H9 (cell line): ENCODE results near the gene RELB. TPM values are rescaled to one million over a fixed set of nuclear protein-coding genes. Genes with fewer than 3 reads are reported as not detected.

ENCODE experiments used
- DNase-seq: peaks from one replicate; pipeline ENCODE4 v3.0.0-alpha.2; 2017
- H2AFZ ChIP-seq: one replicate; pipeline ENCODE4 v1.6.1; 2013; ENCODE audit warnings: mild to moderate bottlenecking, low read length, control low read depth, moderate library complexity
- H2AK5ac ChIP-seq: 2 replicates; pipeline ENCODE4 v1.6.1; 2013; ENCODE audit warnings: low read length, control low read depth, mixed read lengths; ENCODE audit not compliant: insufficient read length
- H2BK120ac ChIP-seq: one replicate; pipeline ENCODE4 v1.6.1; 2013; ENCODE audit warnings: low read depth, mild to moderate bottlenecking, low read length, control low read depth, inconsistent platforms; ENCODE audit not compliant: poor library complexity, severe bottlenecking
- H2BK12ac ChIP-seq: 2 replicates; pipeline ENCODE4 v1.6.1; 2013; ENCODE audit warnings: low read length, control low read depth, mixed read lengths, low read depth; ENCODE audit not compliant: insufficient read length
- H2BK15ac ChIP-seq: 2 replicates; pipeline ENCODE4 v1.6.1; 2013; ENCODE audit warnings: low read depth, low read length, control low read depth
- H2BK20ac ChIP-seq: one replicate; pipeline ENCODE4 v1.6.1; 2013; ENCODE audit warnings: low read depth, mild to moderate bottlenecking, low read length, control low read depth, inconsistent platforms; ENCODE audit not compliant: poor library complexity, severe bottlenecking
- H2BK5ac ChIP-seq: 2 replicates; pipeline ENCODE4 v1.6.1; 2013; ENCODE audit warnings: low read length, control low read depth, mixed read lengths; ENCODE audit not compliant: insufficient read length
- H3K14ac ChIP-seq: 2 replicates; pipeline ENCODE4 v1.6.1; 2013; ENCODE audit warnings: low read length, control low read depth; ENCODE audit not compliant: insufficient read depth
- H3K18ac ChIP-seq: 2 replicates; pipeline ENCODE4 v1.6.1; 2013; ENCODE audit warnings: low read depth, mild to moderate bottlenecking, mixed read lengths, low read length, control low read depth; ENCODE audit not compliant: insufficient read length
- H3K23ac ChIP-seq: 2 replicates; pipeline ENCODE4 v1.6.1; 2013; ENCODE audit warnings: low read length, control low read depth, mixed read lengths, low read depth; ENCODE audit not compliant: insufficient read length
- H3K23me2 ChIP-seq: 2 replicates; pipeline ENCODE4 v1.6.1; 2013; ENCODE audit warnings: low read depth, mild to moderate bottlenecking, mixed read lengths, low read length, control low read depth; ENCODE audit not compliant: insufficient read length, poor library complexity, severe bottlenecking
- H3K27ac ChIP-seq: 2 replicates; pipeline ENCODE4 v1.5.1; 2013; ENCODE audit warnings: low read length, control low read depth, mixed read lengths, low read depth; ENCODE audit not compliant: insufficient read length
- H3K27me3 ChIP-seq: 2 replicates; pipeline ENCODE4 v1.6.1; 2013; ENCODE audit warnings: low read length, control low read depth, inconsistent platforms; ENCODE audit not compliant: insufficient read depth
- H3K4ac ChIP-seq: 2 replicates; pipeline ENCODE4 v1.6.1; 2013; ENCODE audit warnings: low read depth, mild to moderate bottlenecking, control low read depth, inconsistent platforms, low read length, moderate library complexity
- H3K4me1 ChIP-seq: 2 replicates; pipeline ENCODE4 v1.6.1; 2013; ENCODE audit warnings: low read length, control low read depth, inconsistent platforms; ENCODE audit not compliant: insufficient read depth
- H3K4me2 ChIP-seq: 2 replicates; pipeline ENCODE4 v1.6.1; 2013; ENCODE audit warnings: low read length, control low read depth, mixed read lengths; ENCODE audit not compliant: insufficient read length, insufficient read depth
- H3K56ac ChIP-seq: 2 replicates; pipeline ENCODE4 v1.6.1; 2013; ENCODE audit warnings: low read depth, mild to moderate bottlenecking, mixed read lengths, low read length, control low read depth; ENCODE audit not compliant: insufficient read length
- H3K79me1 ChIP-seq: 2 replicates; pipeline ENCODE4 v1.6.1; 2013; ENCODE audit warnings: low read depth, mild to moderate bottlenecking, moderate library complexity, low read length, control low read depth, inconsistent platforms; ENCODE audit not compliant: insufficient read depth, poor library complexity, severe bottlenecking
- H3K79me2 ChIP-seq: 2 replicates; pipeline ENCODE4 v1.6.1; 2013; ENCODE audit warnings: low read length, control low read depth, inconsistent platforms; ENCODE audit not compliant: insufficient read depth
- H3K9ac ChIP-seq: 2 replicates; pipeline ENCODE4 v1.6.1; 2013; ENCODE audit warnings: low read length, control low read depth, mixed read lengths; ENCODE audit not compliant: insufficient read length; ENCODE audit errors: extremely low read depth
- H3K9me3 ChIP-seq: one replicate; pipeline ENCODE4 v1.6.1; 2013; ENCODE audit warnings: low read depth, low read length, inconsistent platforms; ENCODE audit not compliant: control insufficient read depth
- H3T11ph ChIP-seq: one replicate; pipeline ENCODE4 v1.6.1; 2013; ENCODE audit warnings: mild to moderate bottlenecking, low read length, control low read depth, inconsistent platforms
- H4K20me1 ChIP-seq: one replicate; pipeline ENCODE4 v1.6.1; 2013; ENCODE audit not compliant: control insufficient read depth, insufficient read length, insufficient read depth
- H4K5ac ChIP-seq: 2 replicates; pipeline ENCODE4 v1.6.1; 2013; ENCODE audit warnings: low read depth, mild to moderate bottlenecking, mixed read lengths, low read length, control low read depth; ENCODE audit not compliant: insufficient read length
- H4K8ac ChIP-seq: replicated peaks from 2 replicates; pipeline ENCODE4 v1.6.1; 2013; ENCODE audit warnings: low read length, control low read depth, mixed read lengths, low read depth; ENCODE audit not compliant: insufficient read length
- H4K91ac ChIP-seq: 2 replicates; pipeline ENCODE4 v1.6.1; 2013; ENCODE audit warnings: low read depth, mild to moderate bottlenecking, moderate library complexity, mixed read lengths, low read length, control low read depth; ENCODE audit not compliant: insufficient read length
- H3K27ac Mint-ChIP-seq, 3 experiments: 2 replicates in 2 of 3; 3 replicates in 1 of 3; pipeline ENCODE4 v1.8.0; 2020 to 2021; ENCODE audit warnings: mixed read lengths in 3 of 3, mild to moderate bottlenecking in 1 of 3, moderate library complexity in 1 of 3
- H3K27me3 Mint-ChIP-seq: 2 replicates; pipeline ENCODE4 v1.8.0; 2021; ENCODE audit warnings: low read depth, mild to moderate bottlenecking, moderate library complexity, mixed read lengths
- H3K36me3 Mint-ChIP-seq, 3 experiments: 2 replicates in 2 of 3; 3 replicates in 1 of 3; pipeline ENCODE4 v1.8.0; 2020 to 2021; ENCODE audit warnings: low read depth in 3 of 3, mixed read lengths in 3 of 3; ENCODE audit not compliant: insufficient read depth in 1 of 3
- H3K4me1 Mint-ChIP-seq, 2 experiments: 2 replicates each; pipeline ENCODE4 v1.8.0; 2020; ENCODE audit warnings: mixed read lengths in 2 of 2
- H3K4me3 Mint-ChIP-seq, 2 experiments: 2 replicates in 1 of 2; 3 replicates in 1 of 2; pipeline ENCODE4 v1.8.0; 2020 to 2021; ENCODE audit warnings: mild to moderate bottlenecking in 2 of 2, mixed read lengths in 2 of 2, moderate library complexity in 1 of 2
- H3K9me3 Mint-ChIP-seq, 2 experiments: 2 replicates in 1 of 2; 3 replicates in 1 of 2; pipeline ENCODE4 v1.8.0; 2020; ENCODE audit warnings: mild to moderate bottlenecking in 2 of 2, mixed read lengths in 2 of 2, moderate library complexity in 1 of 2
- CTCF ChIP-seq: fragments of 200-600 bp; sonication (generic); conservative IDR thresholded peaks from 3 replicates; pipeline ENCODE4 v1.8.0; 2021; ENCODE audit warnings: antibody characterized with exemption, mild to moderate bottlenecking
- WGBS: extraction: QIAGEN DNeasy Blood & Tissue Kit; methylation state at CpG from one replicate; pipeline ENCODE4 v1.1.7; 2013; ENCODE audit warnings: missing lambda C conversion rate, low lambda C conversion rate, mixed read lengths; ENCODE audit not compliant: insufficient read length; ENCODE audit errors: extremely low coverage; 5-methylcytosine and 5-hydroxymethylcytosine counted together
- total RNA-seq: library from RNA; stranded (reverse); gene quantifications from 2 replicates; pipeline ENCODE4 v1.2.1, GENCODE V29; 2021

RELB gene
- total RNA-seq, 1 experiment from 2014 or later = 13.7 TPM

- peak within 1 kb of the TSS; percentile 93 to 99 for H3K4me3 Mint-ChIP-seq
- whole genome bisulfite sequencing = no CpG with 5 or more reads among the region's 62 CpGs
- Histone ChIP-seq H3K9ac (peak within 1 kb of the TSS; percentile 85), H4K91ac (no peak within 1 kb of the TSS), H2BK5ac (no peak within 1 kb of the TSS), H3K27ac (no peak within 1 kb of the TSS), H3K27me3 (no peaks in the 10 kb centered on the region), H3K79me1 (peaks cover 14% of the 10 kb centered on the region), H4K5ac (no peak within 1 kb of the TSS), H3K9me3 (no peaks in the 10 kb centered on the region), H3K23ac (no peak within 1 kb of the TSS), H3K23me2 (peaks cover 6% of the 10 kb centered on the region), H3T11ph (no peak within 1 kb of the TSS), H3K14ac (peak within 1 kb of the TSS; percentile 67; the same call in 1 of the 2 replicates), H2BK20ac (no peak within 1 kb of the TSS), H2BK12ac (no peak within 1 kb of the TSS), H3K56ac (no peak within 1 kb of the TSS), H2AFZ (no peak within 1 kb of the TSS), H3K4me1 (no peaks in the 10 kb centered on the region; the same call in 1 of the 2 replicates), H2BK15ac (no peak within 1 kb of the TSS), H3K4me2 (peak within 1 kb of the TSS; percentile 86), H3K18ac (no peak within 1 kb of the TSS), H2BK120ac (no peak within 1 kb of the TSS), H2AK5ac (no peak within 1 kb of the TSS), H3K79me2 (peaks cover 10% of the 10 kb centered on the region; the same call in 1 of the 2 replicates), H3K4ac (no peak within 1 kb of the TSS), H4K20me1 (no peaks in the 10 kb centered on the region), H4K8ac (no peak within 1 kb of the TSS)
- H3K27me3 Mint-ChIP-seq = no peaks in the 10 kb centered on the region
- DNase-seq = peak; percentile 86
- H3K36me3 Mint-ChIP-seq = peaks cover 18 to 55% (median 36%) of the 10 kb centered on the region in 3 experiments; a peak in 6 of 7 replicates
- H3K4me1 Mint-ChIP-seq = peaks cover 10 to 13% of the 10 kb centered on the region in 2 experiments
- TF ChIP-seq CTCF = no peak
- H3K9me3 Mint-ChIP-seq = no peaks in the 10 kb centered on the region; a peak in 1 of 5 replicates
- peak within 1 kb of the TSS; percentile 86 to 93 (median 87) for H3K27ac Mint-ChIP-seq
Measured at GRCh38 chr19:45038931-45039893, 37.9 kb downstream of the RELB start, which contains the start of gene CLASRP. TSS of gene CLASRP (plus strand) at chr19:45039045. CDS start at chr19:45040213, 1,168 bp downstream.
